ENCODE data around the gene CAPS. TPM values are rescaled to one million over a fixed set of nuclear protein-coding genes. Genes with fewer than 3 reads are reported as not detected.

The CAPS gene
- total RNA-seq, 1 donor from 2014 or later, result 4.1 TPM

DNA sequence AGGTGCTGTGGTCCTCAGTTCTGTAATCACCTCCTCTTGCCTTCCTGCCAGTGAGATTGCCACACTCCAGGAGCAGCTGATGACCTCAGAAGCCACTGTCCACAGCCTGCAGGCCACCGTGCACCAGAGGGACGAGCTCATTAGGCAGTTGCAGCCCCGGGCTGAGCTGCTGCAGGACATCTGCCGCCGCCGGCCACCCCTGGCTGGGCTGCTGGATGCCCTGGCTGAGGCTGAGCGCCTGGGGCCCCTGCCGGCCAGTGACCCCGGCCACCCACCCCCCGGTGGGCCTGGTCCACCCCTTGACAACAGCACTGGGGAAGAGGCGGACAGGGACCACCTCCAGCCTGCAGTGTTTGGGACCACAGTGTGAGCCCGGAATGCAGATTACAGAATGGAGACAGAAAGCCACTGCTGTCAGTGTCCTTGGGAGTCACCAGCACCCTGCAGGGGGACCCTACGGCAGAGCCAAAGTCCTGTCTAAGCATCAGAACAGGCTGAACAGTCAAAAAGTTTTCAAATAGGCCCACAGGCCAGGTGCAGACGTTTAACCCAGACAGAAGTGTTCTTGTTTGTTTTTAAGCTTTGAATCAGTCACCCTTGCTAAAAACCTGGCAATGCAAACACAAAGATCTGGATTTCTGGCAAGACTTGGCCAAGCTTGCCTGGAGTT is 5.1 kb upstream of the CAPS start:
- peak; percentile 23 for DNase-seq (ENCODE audit: low read depth)

DNA sequence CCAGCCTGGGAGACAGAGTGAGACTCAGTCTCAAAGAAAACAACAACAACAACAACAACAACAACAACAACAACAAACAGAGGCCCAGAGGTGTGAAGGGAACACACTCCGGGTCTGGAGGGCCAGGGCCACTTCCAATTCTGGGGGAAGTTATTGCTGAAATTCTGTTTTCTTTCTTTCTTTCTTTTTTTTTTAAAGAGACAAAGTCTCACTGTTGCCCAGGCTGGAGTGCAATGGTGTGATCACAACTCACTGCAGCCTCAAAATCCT is 3.5 kb upstream of the CAPS start:
- DNase-seq (ENCODE audit: low read depth), result no peak

DNA sequence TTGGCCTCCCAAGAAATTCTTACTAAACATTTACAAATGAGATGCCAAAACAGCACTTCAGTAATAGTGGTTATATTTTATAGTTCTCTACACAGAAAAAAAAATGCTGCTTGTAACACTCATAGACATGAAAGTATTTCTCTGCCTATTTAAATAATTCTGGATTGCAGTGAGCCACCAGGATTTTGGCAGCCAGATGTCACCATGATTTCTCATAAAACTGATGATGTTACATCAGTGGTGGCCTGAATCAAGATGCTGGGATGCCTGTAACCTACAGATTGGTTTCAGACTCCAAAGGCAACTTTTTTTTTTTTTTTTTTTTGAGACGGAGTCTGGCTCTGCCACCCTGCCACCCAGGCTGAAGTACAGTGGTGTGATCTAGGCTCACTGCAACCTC is 2.7 kb upstream of the CAPS start:
- DNase-seq (ENCODE audit: low read depth), result no peak

DNA sequence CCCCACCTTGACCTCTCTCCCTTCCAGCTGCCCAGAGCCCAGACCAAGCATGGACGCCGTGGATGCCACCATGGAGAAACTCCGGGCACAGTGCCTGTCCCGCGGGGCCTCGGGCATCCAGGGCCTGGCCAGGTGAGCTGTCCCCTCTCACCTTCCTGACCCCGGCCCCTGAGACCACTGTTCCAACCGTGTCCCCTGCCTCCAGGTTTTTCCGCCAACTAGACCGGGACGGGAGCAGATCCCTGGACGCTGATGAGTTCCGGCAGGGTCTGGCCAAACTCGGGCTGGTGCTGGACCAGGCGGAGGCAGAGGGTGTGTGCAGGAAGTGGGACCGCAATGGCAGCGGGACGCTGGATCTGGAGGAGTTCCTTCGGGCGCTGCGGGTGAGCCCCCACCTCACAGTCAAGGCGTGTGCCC is 312 bp downstream of the CAPS start:
- no peak for DNase-seq (ENCODE audit: low read depth)

DNA sequence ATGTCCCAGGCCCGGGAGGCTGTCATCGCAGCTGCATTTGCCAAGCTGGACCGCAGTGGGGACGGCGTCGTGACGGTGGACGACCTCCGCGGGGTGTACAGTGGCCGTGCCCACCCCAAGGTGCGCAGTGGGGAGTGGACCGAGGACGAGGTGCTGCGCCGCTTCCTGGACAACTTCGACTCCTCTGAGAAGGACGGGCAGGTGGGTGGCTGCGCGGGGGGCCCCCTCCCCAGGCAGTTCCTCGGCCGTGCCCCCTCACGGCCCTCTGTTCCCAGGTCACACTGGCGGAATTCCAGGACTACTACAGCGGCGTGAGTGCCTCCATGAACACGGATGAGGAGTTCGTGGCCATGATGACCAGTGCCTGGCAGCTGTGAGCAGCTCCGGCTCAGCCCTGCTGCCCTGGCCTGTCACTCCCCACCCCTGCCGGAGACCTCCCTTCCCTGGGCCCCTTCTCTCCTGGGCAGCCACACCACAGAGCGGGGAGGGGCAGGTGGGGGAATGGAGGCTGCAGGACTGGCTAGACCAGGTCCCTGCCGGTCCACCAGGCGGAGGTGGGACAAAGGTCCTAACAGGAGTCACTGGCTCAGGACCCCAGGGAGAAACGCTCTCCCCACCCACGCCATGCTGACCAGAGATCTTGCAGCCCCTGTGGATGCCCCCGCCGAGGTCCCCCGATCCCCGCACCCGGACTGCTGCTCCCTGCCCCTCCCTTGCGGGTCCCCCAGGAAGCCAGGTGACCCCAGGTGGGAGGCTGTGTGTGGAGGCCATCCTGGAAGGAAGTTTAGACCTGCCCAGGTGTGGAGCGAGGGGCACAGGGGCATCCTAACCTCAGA is 1.1 kb downstream of the CAPS start:
- DNase-seq (ENCODE audit: low read depth), result no peak

DNA sequence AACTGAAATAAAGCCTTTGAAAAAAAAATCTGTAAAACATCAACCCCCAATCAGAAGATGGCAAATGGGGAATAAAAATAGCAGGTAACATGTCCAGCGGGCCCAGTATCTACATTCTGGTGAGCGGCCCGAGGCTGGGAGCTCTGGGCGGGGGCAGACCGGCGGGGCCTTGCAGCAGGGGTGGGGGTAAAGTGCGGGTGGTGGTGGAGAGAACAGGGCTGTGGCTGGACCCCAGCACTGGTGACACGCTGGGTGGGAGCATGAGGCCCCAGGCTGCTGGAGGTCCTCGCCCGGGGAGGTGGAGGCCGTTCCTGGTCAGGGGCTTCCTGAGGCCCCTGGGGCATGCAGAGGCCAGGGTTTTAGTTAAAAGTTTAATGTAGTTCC is 1.7 kb downstream of the CAPS start:
- no peak for DNase-seq (ENCODE audit: low read depth)

DNA sequence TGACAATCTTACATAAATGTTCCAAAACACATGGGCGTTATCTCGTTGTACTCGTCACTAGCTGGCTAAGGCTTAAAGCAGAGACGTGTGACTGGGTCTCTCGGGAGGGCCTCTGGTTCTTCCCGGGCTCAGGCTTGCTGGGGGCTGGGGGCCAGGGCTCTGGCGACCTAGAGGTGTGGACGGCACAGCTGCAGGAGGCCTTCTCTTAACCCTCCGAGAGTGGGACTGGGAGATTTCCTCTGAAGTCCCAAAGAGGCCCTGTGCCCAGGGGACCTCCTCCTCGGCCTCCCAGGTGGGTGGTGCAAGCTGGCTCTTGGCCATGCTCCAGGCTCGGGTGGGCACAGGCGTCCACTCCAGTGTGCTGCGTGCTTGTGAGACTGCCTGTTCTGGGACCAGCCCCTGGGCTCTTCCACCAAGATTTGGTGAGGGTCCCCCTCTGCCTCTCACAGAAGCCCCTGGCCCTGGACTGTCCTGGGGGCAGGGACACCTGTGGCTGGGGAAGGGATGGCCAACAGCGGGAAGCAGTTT is 2.2 kb downstream of the CAPS start:
- no peak for DNase-seq (ENCODE audit: low read depth)

DNA sequence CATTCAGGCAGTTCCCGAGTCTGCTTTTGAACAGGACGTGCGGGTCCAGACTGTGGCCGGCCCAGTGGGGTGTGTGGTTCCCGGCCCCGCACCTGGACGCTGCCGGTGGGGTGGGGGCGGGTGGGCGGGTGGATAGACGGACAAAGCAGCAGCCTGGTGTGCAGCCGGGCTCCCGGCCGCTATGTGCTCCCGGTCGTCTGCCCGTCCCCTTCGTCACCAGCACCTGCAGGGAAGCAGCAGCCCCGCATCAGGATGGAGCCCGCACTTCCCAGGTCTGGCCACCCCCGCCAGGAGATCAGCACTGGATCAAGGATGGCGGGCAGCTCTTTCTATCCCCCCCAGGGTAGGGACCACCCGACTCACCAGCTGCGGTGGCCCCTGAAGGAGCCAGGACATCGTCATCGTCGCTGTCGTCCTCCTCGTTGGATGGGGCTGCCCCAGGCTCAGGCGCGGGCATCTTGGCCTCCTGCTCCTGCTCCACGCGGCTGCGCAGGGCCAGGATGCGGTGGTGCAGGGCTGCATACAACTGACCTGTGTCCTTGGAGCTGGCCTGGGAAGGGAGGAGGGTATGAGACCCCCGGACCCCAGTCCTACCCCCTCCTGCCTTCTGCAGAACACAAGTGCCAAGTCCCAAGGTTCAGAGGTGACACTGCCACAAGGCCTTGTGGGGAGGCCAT is 3.5 kb downstream of the CAPS start:
- DNase-seq (ENCODE audit: low read depth), result no peak

DNA sequence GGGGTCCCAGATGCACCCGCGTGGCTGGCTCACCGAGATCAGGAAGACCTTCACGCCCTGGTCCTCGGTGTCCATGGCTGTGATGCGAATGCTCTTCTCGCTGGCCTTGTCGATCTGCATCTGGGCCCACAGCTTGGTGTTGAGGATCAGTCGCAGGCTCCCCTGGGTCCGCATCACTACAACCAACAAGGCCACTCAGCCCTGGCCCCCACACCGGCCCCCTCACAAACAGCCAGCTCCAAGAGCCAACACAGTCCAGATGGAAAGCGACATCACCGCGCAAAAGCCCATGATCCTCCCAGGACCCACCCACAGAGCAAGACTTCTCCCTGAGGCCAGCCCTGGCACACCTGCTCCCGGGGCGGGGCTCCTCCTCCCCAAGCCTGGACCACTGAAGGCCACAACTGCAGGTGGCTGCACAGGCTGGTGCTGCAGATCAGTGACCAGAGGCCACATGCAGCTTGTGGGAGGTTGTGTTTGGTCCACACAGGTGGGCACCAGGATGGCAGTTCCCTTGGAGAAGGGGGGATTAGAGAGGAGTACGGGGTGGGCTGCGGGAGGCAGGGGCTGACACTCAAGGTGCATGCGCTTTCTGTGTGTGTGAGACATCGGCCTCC is 4.5 kb downstream of the CAPS start:
- DNase-seq (ENCODE audit: low read depth), result no peak

DNA sequence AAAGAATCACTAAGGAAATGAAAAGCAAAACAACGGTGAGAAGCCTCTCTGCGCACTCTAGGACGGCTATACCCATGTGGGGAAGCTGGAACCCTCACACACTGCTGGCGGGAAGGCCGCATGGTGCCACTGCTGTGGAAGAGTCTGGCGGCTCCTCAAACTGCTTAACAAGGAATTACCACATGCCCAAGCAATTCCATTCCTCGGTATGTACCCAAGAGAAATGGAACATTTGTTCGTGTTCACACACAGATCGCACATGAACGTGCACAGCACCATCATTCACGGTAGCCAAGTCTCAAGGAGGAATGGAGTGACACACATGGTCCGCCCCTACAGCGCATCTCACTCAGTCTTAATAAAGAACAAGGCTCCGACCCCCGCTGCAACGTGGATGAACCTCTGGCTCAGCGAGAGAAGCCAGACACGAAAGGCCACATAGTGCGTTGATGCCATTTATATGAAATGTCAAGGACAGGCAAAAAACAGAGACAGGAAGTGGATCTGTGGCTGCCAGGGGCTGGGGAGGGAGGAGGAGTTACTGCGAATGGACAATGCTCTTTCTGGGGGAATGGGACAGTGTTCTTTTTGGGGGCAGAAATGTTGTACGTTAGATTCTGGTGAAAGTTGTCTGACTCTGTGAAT is 7.6 kb downstream of the CAPS start:
- DNase-seq (ENCODE audit: low read depth), result no peak

DNA sequence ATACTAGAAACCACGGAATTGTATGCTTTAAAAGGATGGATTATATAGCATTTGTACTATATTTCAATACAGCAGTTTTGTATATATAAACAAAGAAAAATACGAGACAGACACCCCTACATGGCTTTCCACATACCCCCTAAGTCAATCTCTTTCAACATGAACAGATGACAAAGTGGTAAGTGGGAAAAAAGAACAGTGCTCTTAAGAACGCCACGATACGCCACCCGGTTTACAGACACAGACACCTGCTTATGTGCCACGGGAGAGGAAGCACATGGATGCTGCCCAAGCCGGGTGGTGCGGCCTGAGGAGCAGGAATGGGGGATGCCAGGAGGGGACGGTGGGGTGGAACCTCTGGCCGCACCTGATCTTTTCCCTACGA is 8.1 kb downstream of the CAPS start:
- no peak for DNase-seq (ENCODE audit: low read depth)

DNA sequence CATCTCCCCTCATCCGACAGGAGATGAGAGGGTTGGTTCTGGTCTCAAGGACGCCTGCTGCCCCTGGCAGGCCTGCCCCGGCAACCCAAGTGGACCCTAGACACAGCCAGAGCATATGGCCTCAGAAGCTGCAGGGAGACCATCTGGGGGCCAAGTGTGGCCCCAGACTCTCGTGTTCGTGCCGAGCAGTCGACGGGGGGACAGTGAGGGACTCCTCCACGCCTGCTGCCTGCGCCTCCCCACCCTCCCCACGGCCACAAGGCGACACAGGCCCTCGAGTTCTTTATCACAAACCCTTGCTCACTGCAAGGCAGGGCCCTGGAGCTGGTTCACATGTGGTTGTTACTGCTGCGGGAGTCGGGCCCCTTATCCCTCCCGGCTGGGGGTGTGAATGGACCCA is 9.3 kb downstream of the CAPS start:
- DNase-seq (ENCODE audit: low read depth), result no peak

DNA sequence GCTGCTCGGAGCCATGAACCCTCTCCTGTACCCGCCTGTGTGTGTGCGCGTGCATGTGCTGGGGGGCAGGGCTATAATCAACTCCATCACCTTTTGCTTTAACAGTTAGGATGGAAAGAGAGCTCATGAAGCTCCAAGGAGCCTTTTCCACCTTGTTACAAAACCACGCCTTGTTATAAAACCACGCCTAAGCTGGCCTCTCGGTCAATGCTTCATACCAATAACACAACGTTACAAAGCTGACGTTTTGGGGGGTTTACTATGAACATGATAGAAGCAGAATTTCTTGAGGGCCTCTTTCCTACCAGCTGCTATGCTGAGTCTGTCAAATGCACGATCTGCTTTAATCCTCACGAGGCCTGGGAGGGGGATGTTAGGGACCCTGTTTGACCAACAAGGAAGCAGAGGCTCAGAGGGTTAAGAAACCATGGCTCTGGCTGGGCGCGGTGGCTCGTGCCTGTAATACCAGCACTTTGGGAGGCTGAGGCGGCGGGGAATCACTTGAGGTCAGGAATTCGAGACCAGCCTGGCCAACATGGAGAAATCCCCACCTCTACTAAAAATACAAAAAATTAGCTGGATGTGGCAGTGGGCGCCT is 11.9 kb downstream of the CAPS start:
- DNase-seq (ENCODE audit: low read depth), result no peak

DNA sequence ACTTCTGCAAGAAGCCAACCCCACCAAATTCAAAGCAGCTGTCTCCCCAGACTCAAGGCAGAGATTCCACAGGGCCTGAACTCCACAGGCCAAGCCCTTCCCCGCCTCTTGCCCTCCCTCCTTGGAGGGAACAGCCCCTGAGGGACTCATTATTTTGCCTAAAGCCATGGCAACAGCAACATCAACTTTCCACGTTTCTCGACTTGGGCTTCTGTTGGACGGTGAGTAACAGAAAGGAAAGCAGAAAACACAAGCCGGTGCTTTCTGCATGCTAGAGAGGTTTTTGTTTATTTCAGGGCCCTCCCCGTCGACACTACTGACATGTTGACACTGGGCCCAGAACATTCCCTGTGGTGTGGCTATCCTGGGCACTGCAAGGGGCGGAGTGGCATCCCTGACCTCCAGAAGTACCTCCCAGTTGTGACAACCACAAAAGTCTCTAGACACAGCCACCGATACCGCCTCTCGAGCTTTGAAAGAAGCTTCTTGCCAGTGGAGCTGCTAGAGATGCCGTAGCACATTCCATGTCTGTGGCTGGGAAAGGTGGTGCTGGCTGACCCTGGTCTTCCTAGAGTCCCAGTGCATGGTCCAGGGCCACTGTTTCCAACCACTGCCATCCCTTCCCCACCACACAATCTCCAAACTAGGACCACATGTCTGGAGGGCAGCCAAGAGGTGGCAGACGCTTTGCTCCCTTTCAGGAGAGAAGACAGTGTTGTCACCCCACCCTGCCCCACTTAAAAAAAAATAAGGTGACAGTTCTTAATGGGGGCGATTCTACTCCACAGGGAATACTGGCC is 12.8 kb downstream of the CAPS start:
- DNase-seq (ENCODE audit: low read depth), result peak; percentile 92

DNA sequence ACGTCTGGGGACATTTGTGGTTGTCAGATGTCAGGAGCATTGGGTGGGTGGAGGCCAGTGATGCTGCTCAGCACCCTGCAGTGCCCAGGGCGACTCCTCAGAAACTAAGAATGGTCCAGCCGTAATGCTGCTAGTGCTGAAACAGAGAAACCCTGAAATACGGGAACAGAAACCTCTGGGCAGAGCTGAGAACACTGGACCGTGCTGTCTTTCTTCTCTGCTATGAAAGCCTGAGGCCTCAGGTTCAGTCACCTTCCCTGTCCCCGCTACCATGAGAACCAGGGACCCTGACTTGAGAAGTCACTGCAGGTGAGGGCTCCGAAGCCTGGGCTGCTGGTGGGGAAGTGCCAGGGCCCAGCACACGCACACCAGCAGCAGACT is 13.4 kb downstream of the CAPS start:
- DNase-seq (ENCODE audit: low read depth), result no peak

DNA sequence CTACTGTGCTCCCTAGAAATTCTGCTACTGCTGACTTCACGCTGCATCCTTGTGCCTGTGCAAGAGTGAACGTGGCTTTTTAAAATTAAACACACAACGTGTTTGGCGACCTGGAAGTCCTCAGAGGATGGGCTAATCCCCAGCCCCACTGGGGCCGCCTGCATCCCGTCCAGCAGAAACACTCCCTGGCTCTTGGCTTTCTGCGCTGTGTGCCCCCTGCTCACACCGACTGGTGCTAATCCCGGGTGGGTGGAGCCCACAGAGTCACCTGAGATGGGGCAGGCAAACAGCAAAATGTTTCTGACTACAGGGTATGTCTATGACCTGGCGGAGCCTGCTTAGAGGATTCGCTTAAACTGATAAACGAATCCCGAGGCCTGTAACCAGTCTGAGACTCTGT is 15.1 kb downstream of the CAPS start:
- no peak for DNase-seq (ENCODE audit: low read depth)

DNA sequence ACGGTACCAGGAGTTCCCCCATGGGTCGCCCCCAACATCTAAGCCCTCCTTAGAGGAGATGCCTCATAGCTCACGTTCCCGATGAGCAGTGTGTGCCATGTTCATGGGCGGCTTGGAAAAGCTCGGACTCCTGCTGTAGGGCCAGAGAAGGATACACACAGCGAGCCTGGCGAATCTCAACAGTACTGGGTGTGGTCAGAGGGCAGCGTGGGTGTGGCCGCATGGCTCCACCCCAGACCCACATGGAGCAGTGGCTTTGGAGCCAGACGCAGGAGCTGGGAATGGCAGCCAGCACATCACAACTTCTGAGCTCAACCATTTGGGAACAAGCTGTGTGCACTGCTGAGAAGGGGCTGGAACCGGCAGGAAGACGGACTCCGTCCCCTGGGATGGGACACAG is 15.6 kb downstream of the CAPS start:
- DNase-seq (ENCODE audit: low read depth), result no peak

DNA sequence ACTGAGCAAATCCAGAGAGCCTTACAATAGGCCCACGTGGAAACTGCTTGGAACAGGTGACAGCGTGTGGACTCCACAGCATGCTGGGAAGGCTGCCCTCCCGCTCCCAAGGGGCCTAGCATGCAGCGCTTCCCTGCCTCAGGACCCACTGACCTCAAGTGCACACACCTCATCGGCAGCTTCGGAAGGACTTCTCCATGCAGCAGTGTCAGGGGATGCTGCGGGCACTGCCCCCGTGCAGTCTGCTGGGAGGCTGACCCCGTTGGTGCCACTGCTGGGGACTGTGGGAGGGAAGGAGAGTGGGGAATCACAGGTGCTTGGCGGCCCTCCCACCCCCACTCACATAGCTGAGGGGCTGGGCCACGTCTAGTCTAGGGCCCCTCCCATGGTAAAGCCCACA is 17.2 kb downstream of the CAPS start:
- no peak for DNase-seq (ENCODE audit: low read depth)

DNA sequence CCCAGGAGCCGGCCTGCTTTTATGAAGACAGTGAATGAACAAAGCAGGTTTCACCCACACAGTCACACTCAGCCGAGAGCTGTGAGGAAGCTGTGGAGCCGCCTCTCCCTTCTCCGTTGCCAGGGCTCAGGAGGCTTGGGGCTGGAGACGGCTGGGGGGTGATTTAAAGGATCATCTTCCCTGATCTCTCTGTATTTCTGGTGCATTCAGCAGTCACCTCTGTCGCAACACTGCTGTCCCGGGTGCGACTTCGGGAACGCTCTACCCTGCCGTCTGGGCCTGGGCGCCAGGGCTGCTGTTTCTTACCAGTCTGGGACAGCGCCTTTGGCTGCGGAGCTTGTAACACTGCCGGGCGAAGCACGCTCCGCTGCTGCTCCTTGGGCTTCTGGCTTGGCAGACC is 18.1 kb downstream of the CAPS start:
- DNase-seq (ENCODE audit: low read depth), result no peak

DNA sequence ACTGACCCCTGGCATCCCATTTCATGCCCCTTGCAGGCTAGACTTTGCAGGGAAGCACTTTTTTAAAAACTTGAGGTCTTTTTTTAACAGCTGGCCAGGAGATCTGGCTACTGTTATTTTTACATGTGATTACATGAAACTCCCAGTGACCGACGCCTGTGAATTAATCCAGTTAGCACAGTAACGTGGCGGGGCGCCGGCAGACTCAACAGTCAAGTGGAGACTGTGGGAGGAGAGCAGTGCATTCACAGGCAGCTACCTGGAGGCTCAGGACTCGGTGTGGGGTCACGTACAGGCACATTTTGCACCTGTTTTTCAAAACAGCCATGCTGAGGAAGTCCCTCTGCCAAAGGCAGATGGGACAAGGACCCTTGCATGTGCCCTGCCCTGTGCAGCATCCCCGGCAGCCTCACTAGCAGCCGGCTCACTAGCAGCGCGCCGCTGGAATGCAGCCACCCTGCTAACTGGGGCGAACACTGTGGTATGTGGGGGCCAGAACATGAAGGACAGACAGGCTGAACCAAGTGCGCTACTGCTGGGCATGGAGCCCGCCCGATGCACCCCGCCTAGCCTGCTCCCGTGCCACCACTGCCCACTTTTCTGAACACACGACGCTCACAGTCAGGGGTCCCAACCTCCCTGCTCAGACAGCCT is 18.7 kb downstream of the CAPS start:
- no peak for DNase-seq (ENCODE audit: low read depth)

Data from myocyte (in vitro differentiated cells).